Measurements from ENCODE around the gene NUP210L. TPM values are rescaled to one million over a fixed set of nuclear protein-coding genes. Genes with fewer than 3 reads are reported as not detected.

The NUP210L gene
- polyA plus RNA-seq, 3 donors: 0.03 TPM; not detected in 2

GRCh38 chr1:153990468-153991150 is 164.3 kb downstream of the NUP210L start, which contains the start of gene RPS27:
Gene RPS27 (plus strand): TSS chr1:153990762. CDS start chr1:153990797, 35 bp downstream.
- no peak for TF ChIP-seq CTCF (IDR thresholded peaks at IDR 0.05)
- H3K4me1 ChIP-seq (ENCODE audit: control insufficient read depth in 1 of 2, insufficient read depth in 2 of 2, low read length in 2 of 2): peaks cover 29 to 43% of the 10 kb centered on the region in 2 donors
- H3K27me3 ChIP-seq (ENCODE audit: control insufficient read depth in 2 of 2, insufficient read depth in 2 of 2, low read length in 2 of 2): no peaks in the 10 kb centered on the region
- H3K9me3 ChIP-seq (replicated peaks in 1 of 2; ENCODE audit: control insufficient read depth in 1 of 2, insufficient read depth in 1 of 2, low read length in 2 of 2): no peaks in the 10 kb centered on the region
- peak within 1 kb of the TSS; percentile 88 for H3K4me2 ChIP-seq (replicated peaks; ENCODE audit: extremely low read depth, low read length, poor library complexity, severe bottlenecking)
- peaks cover 35% of the 10 kb centered on the region for H3K4me1 Mint-ChIP-seq
- H3K9me3 Mint-ChIP-seq: peaks cover 0 to 2% (median 0%) of the 10 kb centered on the region in 7 donors
- H3K36me3 Mint-ChIP-seq: peaks cover 23 to 41% of the 10 kb centered on the region in 2 donors
- peak within 1 kb of the TSS; percentile 97 for H3K9ac ChIP-seq (ENCODE audit: insufficient read depth, low read length, poor library complexity, severe bottlenecking)
- H3K79me2 ChIP-seq (ENCODE audit: insufficient read depth, low read length): peaks cover 20% of the 10 kb centered on the region
- H3K27me3 Mint-ChIP-seq (ENCODE audit: low read depth in 3 of 3): peaks cover 0 to 2% (median 0%) of the 10 kb centered on the region in 3 donors
- peak within 1 kb of the TSS; percentile 73 for H2AFZ ChIP-seq (ENCODE audit: insufficient read depth, low read depth, low read length, poor library complexity, severe bottlenecking)
- H4K20me1 ChIP-seq (ENCODE audit: insufficient read depth, low read length): no peaks in the 10 kb centered on the region
- 0% methylated on average over 12 of the region's 36 CpGs for WGBS (ENCODE audit: insufficient coverage)
- intact Hi-C loops (cut with micrococcal nuclease): loop anchor here in 1 of 2 donors (5.0 kb wide), 1 partner anchor 282 kb away; the partner anchor contains the start of gene HAX1
- H3K4me3 Mint-ChIP-seq: peak within 1 kb of the TSS; percentile 91 to 97
- peak within 1 kb of the TSS; percentile 90 to 97 (median 95) for H3K4me3 ChIP-seq (replicated peaks in 1 of 3; ENCODE audit: low read depth in 2 of 3, low read length in 3 of 3)
- peak; percentile 96 to 99 (median 99) for DNase-seq
- peak within 1 kb of the TSS; percentile 85 to 100 for H3K27ac ChIP-seq (ENCODE audit: low read depth in 1 of 2, low read length in 2 of 2)
- peaks cover 15 to 40% of the 10 kb centered on the region in 2 donors for H3K36me3 ChIP-seq (replicated peaks in 1 of 2; ENCODE audit: control insufficient read depth in 1 of 2, insufficient read depth in 2 of 2, low read length in 2 of 2)
- peak within 1 kb of the TSS; percentile 98 to 100 (median 100) for H3K27ac Mint-ChIP-seq

- peaks cover 8 to 11% of the 10 kb centered on the region in 2 donors for H3K36me3 ChIP-seq (replicated peaks in 1 of 2; ENCODE audit: control insufficient read depth in 1 of 2, insufficient read depth in 2 of 2, low read length in 2 of 2)
- Mint-ChIP-seq H3K9me3 (peaks cover 0 to 2% (median 0%) of the 10 kb centered on the region in 7 donors), H3K27ac (peak overlapping the region in 4 of 7 donors; percentile 2 to 85 (median 80)), H3K27me3 (ENCODE audit: low read depth in 3 of 3) (peaks cover 2 to 6% (median 2%) of the 10 kb centered on the region in 3 donors), H3K4me1 (peaks cover 49% of the 10 kb centered on the region), H3K4me3 (no peak overlapping the region), H3K36me3 (peaks cover 12 to 14% of the 10 kb centered on the region in 2 donors)
- no peaks in the 10 kb centered on the region for H3K27me3 ChIP-seq (ENCODE audit: control insufficient read depth in 2 of 2, insufficient read depth in 2 of 2, low read length in 2 of 2)
- H3K4me2 ChIP-seq (replicated peaks; ENCODE audit: extremely low read depth, low read length, poor library complexity, severe bottlenecking): no peak overlapping the region
- H3K79me2 ChIP-seq (ENCODE audit: insufficient read depth, low read length): peaks cover 20% of the 10 kb centered on the region
- 100% methylated on average over 1 of the region's 8 CpGs for WGBS (ENCODE audit: insufficient coverage)
- no peak overlapping the region for H3K4me3 ChIP-seq (replicated peaks in 1 of 3; ENCODE audit: low read depth in 2 of 3, low read length in 3 of 3)
- intact Hi-C loops (cut with micrococcal nuclease): loop anchor here (2.0 to 5.0 kb wide), 5 partner anchors 65 to 477 kb away; partner anchors contain the start of genes GATAD2B (in 1 of the 2) and NPR1 (in 1 of the 2)
- H2AFZ ChIP-seq (ENCODE audit: insufficient read depth, low read depth, low read length, poor library complexity, severe bottlenecking): no peak overlapping the region
- no peaks in the 10 kb centered on the region for H3K9me3 ChIP-seq (replicated peaks in 1 of 2; ENCODE audit: control insufficient read depth in 1 of 2, insufficient read depth in 1 of 2, low read length in 2 of 2)
- no peak overlapping the region for H3K9ac ChIP-seq (ENCODE audit: insufficient read depth, low read length, poor library complexity, severe bottlenecking)
- no peak for TF ChIP-seq CTCF (IDR thresholded peaks at IDR 0.05)
- no peaks in the 10 kb centered on the region for H4K20me1 ChIP-seq (ENCODE audit: insufficient read depth, low read length)
- peaks cover 43 to 55% of the 10 kb centered on the region in 2 donors for H3K4me1 ChIP-seq (ENCODE audit: control insufficient read depth in 1 of 2, insufficient read depth in 2 of 2, low read length in 2 of 2)
- no peak for DNase-seq
- no peak overlapping the region for H3K27ac ChIP-seq (ENCODE audit: low read depth in 1 of 2, low read length in 2 of 2)
These were observed 167.3 kb downstream of the NUP210L start for GRCh38 chr1:153987621-153988020.

All from CD14-positive monocyte (primary cell).